ENCODE measurements around the gene FANCD2OS.
"Not testable (repeated sequence)": the region's sequence is repeated elsewhere in the genome, so short reads cannot be mapped to it uniquely, and the experiment has no call there.

FANCD2OS gene, protein sequence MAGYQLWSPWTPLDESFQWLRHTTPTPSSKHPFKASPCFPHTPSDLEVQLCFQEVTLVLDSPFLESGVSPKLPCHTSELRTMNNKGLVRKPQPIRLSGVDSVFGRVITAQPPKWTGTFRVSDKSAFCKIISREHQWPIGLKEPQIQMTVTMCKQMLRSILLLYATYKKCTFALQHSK

DNA sequence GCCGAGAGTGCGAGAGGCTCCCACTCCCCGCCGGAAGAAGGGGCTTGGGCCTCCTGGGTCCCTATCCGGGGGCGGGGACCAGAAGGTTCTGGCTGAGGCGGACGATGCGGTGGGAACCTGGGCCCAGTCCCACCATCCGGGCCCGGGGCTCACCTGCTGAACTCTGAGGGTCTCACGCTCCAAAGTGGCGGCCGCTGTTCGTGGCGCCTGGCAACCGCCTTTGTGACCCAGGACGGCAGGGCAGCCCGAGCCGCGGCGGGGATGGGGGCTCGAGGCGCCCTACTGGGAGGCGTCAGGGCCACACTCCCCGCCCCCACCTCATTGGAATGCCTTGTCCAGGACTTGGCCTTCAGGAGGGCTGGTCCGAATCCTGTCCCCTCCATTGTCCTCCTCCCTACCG lies at the start of gene FANCD2OS:
TSS of gene FANCD2OS (minus strand) at position 165 of the 400 bp plus-strand sequence. CDS start 3,481 bp downstream, outside the sequence.
- no peak for DNase-seq (ENCODE audit: low spot score)

- DNase-seq (ENCODE audit: low spot score) = no peak
Measured at GRCh38 chr3:10157031-10157430, 49.0 kb upstream of the FANCD2OS start.

GRCh38 chr3:10155658-10156057 lies 47.6 kb upstream of the FANCD2OS start:
- DNase-seq (ENCODE audit: low spot score) = no peak

- DNase-seq (ENCODE audit: low spot score) = no peak
Measured at GRCh38 chr3:10155123-10155472, 47.0 kb upstream of the FANCD2OS start.

DNA sequence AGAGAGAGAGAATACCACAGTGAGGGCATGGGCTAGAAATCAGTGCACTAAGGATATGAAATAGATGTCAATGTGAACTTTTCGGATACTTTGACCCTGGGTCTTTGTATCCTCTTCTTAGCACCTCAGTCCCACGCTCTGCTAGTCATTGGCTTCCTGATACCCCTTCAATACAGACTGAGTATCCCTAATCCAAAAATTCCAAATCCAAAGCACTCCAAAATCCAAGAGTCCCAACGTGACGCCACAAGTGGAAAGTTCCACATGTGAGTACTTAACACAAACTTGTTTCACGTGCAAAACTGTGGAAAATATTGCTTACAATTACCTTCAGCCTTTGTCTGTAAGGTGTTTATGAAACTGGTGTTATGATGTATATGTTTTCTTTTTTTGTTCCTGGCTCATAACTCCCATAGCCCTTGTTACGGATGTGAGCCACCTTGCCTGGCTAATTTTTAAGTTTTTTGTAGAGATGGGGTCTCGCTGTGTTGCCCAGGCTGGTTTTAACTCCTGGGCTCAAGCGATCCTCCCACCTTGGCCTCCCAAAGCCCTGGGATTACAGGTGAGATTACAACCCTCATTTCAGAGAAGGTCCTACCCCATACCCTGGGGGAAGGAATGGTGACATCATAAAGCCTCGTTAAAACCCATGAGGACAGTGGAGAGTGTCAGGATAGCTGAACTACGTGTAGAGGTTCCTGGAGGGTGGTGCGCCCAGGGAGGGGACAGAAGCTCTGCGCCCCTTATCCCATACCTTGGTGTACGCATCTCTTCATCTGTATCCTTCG lies 46.5 kb upstream of the FANCD2OS start:
- DNase-seq (ENCODE audit: low spot score) = no peak

GRCh38 chr3:10150987-10151386 lies 42.9 kb upstream of the FANCD2OS start:
- DNase-seq (ENCODE audit: low spot score) = no peak

DNA sequence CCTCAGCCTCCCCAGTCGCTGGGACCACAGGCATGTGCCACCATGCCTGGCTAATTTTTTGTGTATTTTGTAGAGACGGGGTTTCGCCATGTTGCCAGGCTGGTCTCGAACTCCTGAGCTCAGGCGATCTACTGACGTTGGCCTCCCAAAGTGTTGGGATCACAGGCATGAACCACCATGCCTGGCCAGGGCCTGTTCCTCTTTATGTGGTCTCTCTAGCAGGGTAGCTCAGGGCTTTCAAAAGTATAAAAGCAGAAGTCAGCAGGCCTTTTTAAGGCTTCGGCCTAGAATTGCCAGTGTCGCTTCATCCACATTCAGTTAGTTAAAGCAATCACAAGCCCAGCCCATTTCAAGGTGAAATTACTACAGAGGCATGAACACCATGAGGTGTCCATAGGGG lies 41.2 kb upstream of the FANCD2OS start:
- no peak for DNase-seq (ENCODE audit: low spot score)

- no peak for DNase-seq (ENCODE audit: low spot score)
Measured at GRCh38 chr3:10145685-10146084, 37.6 kb upstream of the FANCD2OS start.

GRCh38 chr3:10142707-10143560 lies 34.9 kb upstream of the FANCD2OS start:
- DNase-seq (ENCODE audit: low spot score) = no peak

GRCh38 chr3:10140996-10141546 lies 33.0 kb upstream of the FANCD2OS start:
- peak; percentile 9 for DNase-seq (ENCODE audit: low spot score)

DNA sequence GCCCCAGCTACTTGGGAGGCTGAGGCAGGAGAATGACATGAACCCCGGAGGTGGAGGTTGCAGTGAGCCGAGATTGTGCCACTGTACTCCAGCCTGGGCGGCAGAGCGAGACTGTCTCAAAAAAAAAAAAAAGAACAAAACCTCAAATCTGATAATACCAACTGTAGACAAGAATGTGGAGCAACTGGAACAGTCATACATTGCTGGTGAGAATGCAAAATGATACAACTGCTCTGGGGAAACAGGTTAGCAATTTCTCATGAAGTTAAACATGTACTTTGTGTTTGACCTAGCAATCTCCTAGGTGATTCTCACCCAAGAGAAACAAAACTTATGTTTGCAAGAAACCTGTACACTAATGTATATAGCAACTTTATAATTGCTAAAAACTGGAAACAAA lies 29.1 kb upstream of the FANCD2OS start:
- DNase-seq (ENCODE audit: low spot score) = no peak

DNA sequence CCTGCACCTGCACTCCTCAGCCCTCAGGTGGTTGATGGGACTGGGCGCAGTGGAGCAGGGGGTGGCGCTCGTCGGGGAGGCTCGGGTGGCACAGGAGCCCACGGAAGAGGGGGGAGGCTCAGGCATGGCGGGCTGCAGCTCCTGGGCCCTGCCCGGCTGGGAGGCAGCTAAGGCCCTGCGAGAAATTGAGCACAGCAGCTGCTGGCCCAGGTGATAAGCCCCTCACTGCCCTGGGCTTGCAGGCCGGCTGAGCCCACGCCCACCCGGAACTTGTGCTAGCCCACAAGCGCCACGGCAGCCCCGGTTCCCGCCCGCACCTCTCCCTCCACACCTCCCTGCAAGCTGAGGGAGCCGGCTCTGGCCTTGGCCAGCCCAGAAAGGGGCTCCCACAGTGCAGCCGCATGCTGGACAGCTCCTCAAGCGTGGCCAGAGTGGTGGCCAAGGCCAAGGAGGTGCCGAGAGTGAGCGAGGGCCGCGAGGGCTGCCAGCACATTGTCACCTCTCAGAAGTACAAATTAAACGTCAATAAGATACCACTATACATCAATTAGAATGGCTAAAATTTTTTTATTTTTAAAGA lies 28.5 kb upstream of the FANCD2OS start:
- DNase-seq (ENCODE audit: low spot score) = no peak

- not testable (repeated sequence) for DNase-seq (ENCODE audit: low spot score)
Measured at GRCh38 chr3:10135872-10136271, 27.8 kb upstream of the FANCD2OS start.

DNA sequence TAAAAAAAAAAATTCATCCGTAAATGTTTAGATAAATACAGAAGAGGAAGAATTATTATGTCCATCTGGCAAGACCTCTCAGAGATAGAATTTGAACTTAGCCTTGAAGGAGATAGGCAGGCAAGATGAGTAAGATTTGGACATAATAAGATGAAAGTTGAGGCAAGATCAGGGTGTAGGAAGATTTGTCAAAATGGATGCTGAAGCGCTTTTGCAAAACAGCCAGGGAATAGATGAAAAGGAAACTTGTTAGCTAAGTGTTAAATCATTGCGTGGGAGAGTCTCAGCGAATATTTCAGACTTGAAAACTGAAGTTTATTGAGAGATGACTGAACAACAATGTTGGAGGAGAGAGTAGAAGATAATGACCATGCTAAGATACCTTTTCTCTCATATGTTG lies 14.7 kb upstream of the FANCD2OS start:
- no peak for DNase-seq (ENCODE audit: low spot score)

- DNase-seq (ENCODE audit: low spot score) = no peak
Measured at GRCh38 chr3:10121064-10121463, 13.0 kb upstream of the FANCD2OS start.

DNA sequence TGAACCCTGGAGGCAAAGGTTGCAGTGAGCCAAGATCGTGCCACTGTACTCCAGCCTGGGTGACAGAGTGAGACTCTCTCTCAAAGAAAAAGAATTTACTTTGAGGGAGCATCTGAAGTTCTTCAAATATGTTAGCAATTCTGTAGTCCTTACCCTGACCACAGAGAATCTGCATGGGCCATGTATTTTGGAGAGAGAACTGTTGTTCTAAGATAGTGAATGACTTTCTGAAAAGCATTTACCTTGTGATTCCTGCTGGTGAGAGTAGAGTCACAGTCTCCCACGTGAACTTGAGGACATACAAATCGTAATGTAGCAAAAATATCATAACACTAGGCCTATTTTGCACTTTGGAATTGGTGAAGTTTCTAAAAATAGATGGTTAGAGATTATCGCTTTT lies 11.3 kb upstream of the FANCD2OS start:
- DNase-seq (ENCODE audit: low spot score) = no peak

DNA sequence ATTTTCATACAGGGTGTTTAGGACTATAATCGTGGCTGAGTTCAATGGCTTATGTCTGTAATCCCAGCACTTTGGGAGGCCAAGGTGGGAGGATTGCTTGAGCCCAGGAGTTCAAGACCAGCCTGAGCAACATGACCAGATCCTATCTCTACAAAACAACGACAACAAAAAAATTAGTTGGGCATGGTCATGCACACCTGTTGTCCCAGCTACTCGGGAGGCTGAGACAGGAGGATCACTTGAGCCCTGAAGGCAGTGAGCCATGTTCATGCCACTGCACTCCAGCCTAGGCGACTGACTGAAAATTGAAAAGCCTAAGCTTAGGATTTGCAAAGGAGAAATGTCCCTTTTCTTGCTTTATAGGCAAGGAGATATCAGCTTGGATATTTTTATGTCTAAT lies 8.9 kb upstream of the FANCD2OS start:
- DNase-seq (ENCODE audit: low spot score) = no peak

DNA sequence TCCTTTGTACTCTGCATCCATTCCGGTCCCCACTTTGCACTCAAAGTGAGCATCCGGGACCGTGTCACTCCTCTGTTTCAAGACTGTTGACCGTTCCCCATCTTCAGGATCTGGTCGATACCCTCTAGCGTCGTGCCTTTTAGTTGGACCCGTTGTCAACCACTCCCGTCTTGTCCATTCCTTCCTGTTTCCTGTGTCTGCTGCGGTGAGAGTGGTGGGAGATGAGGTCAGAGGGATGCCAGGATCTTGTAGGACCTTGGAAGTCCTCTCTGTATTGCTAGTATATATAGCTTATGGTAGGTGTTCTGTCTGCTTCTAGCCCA lies 8.0 kb upstream of the FANCD2OS start:
- DNase-seq (ENCODE audit: low spot score) = no peak

DNA sequence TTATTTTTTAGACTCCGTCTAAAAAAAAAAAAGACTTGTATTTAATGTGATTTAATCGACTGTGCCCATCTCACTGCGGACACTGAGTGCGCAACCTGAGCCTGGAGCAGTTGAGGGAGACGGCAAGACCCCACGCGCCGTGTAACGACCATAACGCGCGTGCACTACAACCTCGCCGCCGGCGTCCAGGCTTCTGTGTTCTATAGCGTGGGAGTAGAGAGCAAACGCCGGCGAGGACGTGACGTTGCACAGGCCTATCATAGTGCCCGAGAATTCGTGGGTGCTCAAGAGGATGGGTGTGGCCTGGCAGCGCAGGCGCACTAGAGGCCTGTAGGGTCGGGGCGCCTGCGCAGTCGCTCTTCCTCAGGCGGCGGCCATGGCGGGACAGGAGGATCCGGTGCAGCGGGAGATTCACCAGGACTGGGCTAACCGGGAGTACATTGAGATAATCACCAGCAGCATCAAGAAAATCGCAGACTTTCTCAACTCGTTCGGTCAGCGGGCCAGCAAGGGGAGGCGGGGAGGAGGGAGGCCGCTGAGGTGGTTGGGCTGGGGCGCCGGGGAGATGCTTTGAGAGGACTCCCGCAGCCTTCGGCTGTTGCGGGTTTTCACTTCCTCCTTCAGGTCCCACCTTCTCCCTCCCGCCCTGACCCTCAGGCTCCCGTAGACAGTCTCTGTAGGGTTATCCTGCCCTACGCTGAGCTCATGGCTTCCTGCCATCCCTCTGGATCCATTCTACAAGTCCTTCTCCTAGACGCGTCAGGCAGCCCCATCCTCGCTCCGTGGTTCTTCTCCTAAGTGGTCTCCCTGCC lies 7.5 kb upstream of the FANCD2OS start, which contains the start of gene BRK1:
TSS of gene BRK1 (plus strand) at position 350 of the 812 bp plus-strand sequence. CDS start at position 377, 27 bp downstream.
- peak; percentile 98 for DNase-seq (ENCODE audit: low spot score)

GRCh38 chr3:10106919-10107318 lies 1.1 kb downstream of the FANCD2OS start:
- no peak for DNase-seq (ENCODE audit: low spot score)

GRCh38 chr3:10099041-10099440 lies 9.0 kb downstream of the FANCD2OS start:
- DNase-seq (ENCODE audit: low spot score) = no peak

Measured in Ammon's horn (tissue), 1 donor.